GM23338 (cell line): ENCODE measurements around the gene NR5A2. TPM values are rescaled to one million over a fixed set of nuclear protein-coding genes. Genes with fewer than 3 reads are reported as not detected.

Source experiments
- ATAC-seq: fragments of 200-7000 bp; cut with Tn5 transposase; 3 replicates; pipeline ENCODE4 v1.9.1; 2020
- DNase-seq: peaks from one replicate; pipeline ENCODE4 v3.0.0-alpha.2; 2015; ENCODE audit warnings: low spot score
- H2AFZ ChIP-seq: fragments of 200-600 bp; sonication (generic); 2 replicates; pipeline ENCODE4 v1.8.0; 2016; ENCODE audit warnings: antibody characterized with exemption, mild to moderate bottlenecking, moderate library complexity
- H3F3A ChIP-seq: fragments of 200-600 bp; sonication (generic); replicated peaks from 2 replicates; pipeline ENCODE4 v1.8.0; 2017; ENCODE audit warnings: antibody characterized with exemption, mixed run types, low read depth
- H3K27ac ChIP-seq: fragments of 200-600 bp; sonication (generic); 2 replicates; pipeline ENCODE4 v1.6.1; 2016; ENCODE audit warnings: low read depth
- H3K27me3 ChIP-seq: fragments of 200-600 bp; sonication (generic); 2 replicates; pipeline ENCODE4 v1.8.0; 2016; ENCODE audit warnings: mild to moderate bottlenecking, mixed run types, moderate library complexity; ENCODE audit not compliant: insufficient read depth
- H3K36me3 ChIP-seq: fragments of 200-600 bp; sonication (generic); 2 replicates; pipeline ENCODE4 v1.8.0; 2016; ENCODE audit warnings: mild to moderate bottlenecking; ENCODE audit not compliant: insufficient read depth
- H3K4me1 ChIP-seq: fragments of 200-600 bp; sonication (generic); 2 replicates; pipeline ENCODE4 v1.8.0; 2016; ENCODE audit warnings: mild to moderate bottlenecking, moderate library complexity; ENCODE audit not compliant: insufficient read depth
- H3K4me2 ChIP-seq: fragments of 200-600 bp; sonication (generic); 2 replicates; pipeline ENCODE4 v1.7.1; 2017; ENCODE audit warnings: mixed run types
- H3K4me3 ChIP-seq: fragments of 200-600 bp; sonication (generic); 2 replicates; pipeline ENCODE4 v1.6.1; 2016; ENCODE audit warnings: mixed run types
- H3K79me2 ChIP-seq: fragments of 200-600 bp; sonication (generic); replicated peaks from 2 replicates; pipeline ENCODE4 v1.8.0; 2017; ENCODE audit warnings: mild to moderate bottlenecking; ENCODE audit not compliant: insufficient read depth
- H3K9me2 ChIP-seq: fragments of 200-600 bp; sonication (generic); 2 replicates; pipeline ENCODE4 v1.8.0; 2017; ENCODE audit not compliant: insufficient read depth
- H4K20me1 ChIP-seq: fragments of 200-600 bp; sonication (generic); replicated peaks from 2 replicates; pipeline ENCODE4 v1.8.0; 2017; ENCODE audit warnings: mild to moderate bottlenecking; ENCODE audit not compliant: insufficient read depth
- H3K27ac Mint-ChIP-seq: 2 replicates; pipeline ENCODE4 v1.8.0; 2020; ENCODE audit warnings: inconsistent platforms, mild to moderate bottlenecking, moderate library complexity, mixed read lengths
- H3K27me3 Mint-ChIP-seq: 3 replicates; pipeline ENCODE4 v1.8.0; 2022; ENCODE audit warnings: low read depth, mild to moderate bottlenecking, moderate library complexity, mixed read lengths, inconsistent platforms; ENCODE audit not compliant: insufficient read depth, poor library complexity
- H3K36me3 Mint-ChIP-seq: 3 replicates; pipeline ENCODE4 v1.8.0; 2021; ENCODE audit warnings: low read depth, mild to moderate bottlenecking, inconsistent platforms, moderate library complexity, mixed read lengths
- H3K4me1 Mint-ChIP-seq: 3 replicates; pipeline ENCODE4 v1.8.0; 2020; ENCODE audit warnings: mild to moderate bottlenecking, inconsistent platforms, mixed read lengths
- H3K4me3 Mint-ChIP-seq: 3 replicates; pipeline ENCODE4 v1.8.0; 2021; ENCODE audit warnings: moderate library complexity, mild to moderate bottlenecking, inconsistent platforms, mixed read lengths
- H3K9me3 Mint-ChIP-seq: 3 replicates; pipeline ENCODE4 v1.8.0; 2020; ENCODE audit warnings: moderate library complexity, mild to moderate bottlenecking, inconsistent platforms, mixed read lengths
- CREB1 ChIP-seq: fragments of 250-450 bp; sonication (Bioruptor Pico); IDR thresholded peaks from 2 replicates; pipeline ENCODE4 v1.5.0; 2020; ENCODE audit warnings: low read depth, mild to moderate bottlenecking, moderate library complexity
- EZH2 ChIP-seq: fragments of 200-600 bp; sonication (generic); IDR thresholded peaks from one replicate; pipeline ENCODE4 v1.8.0; 2017; ENCODE audit warnings: antibody characterized with exemption, mild to moderate bottlenecking, low read depth; ENCODE audit not compliant: unreplicated experiment
- EZH2phosphoT487 ChIP-seq: fragments of 200-600 bp; sonication (generic); IDR thresholded peaks from one replicate; pipeline ENCODE4 v1.8.1; 2018; ENCODE audit warnings: antibody characterized with exemption; ENCODE audit not compliant: unreplicated experiment
- JUNB ChIP-seq: IDR thresholded peaks from one replicate; pipeline ENCODE4 v1.6.1; 2016; ENCODE audit warnings: antibody characterized with exemption; ENCODE audit not compliant: unreplicated experiment
- NANOG ChIP-seq: IDR thresholded peaks from 2 replicates; pipeline ENCODE4 v1.6.1; 2016; ENCODE audit warnings: antibody characterized with exemption, borderline replicate concordance
- POLR2AphosphoS5 ChIP-seq: IDR thresholded peaks from 2 replicates; pipeline ENCODE4 v1.6.1; 2016; ENCODE audit warnings: antibody characterized with exemption, low read depth
- STAT1 ChIP-seq: IDR thresholded peaks from one replicate; pipeline ENCODE4 v1.6.1; 2016; ENCODE audit warnings: antibody characterized with exemption; ENCODE audit not compliant: unreplicated experiment
- ZNF114 ChIP-seq: fragments of 250-450 bp; sonication (Bioruptor Pico); IDR thresholded peaks from 2 replicates; pipeline ENCODE4 v1.5.0; 2020; ENCODE audit warnings: mild to moderate bottlenecking, moderate library complexity
- ZNF331 ChIP-seq: fragments of 250-450 bp; sonication (Bioruptor Pico); IDR thresholded peaks from 2 replicates; pipeline ENCODE4 v1.5.0; 2020; ENCODE audit warnings: low read depth, mild to moderate bottlenecking, moderate library complexity
- polyA plus RNA-seq: library from polyadenylated mRNA; unstranded; fragments of >200 nt; fragmentation: Nextera tagmentation; extraction: Ambion mirVana; gene quantifications from 2 replicates; pipeline ENCODE4 v1.2.1, GENCODE V29; 2016
- total RNA-seq: library from RNA; depleted of rRNA; stranded (reverse); fragments of >200 nt; shearing (Covaris generic); gene quantifications from 2 replicates; pipeline ENCODE4 v1.2.3, GENCODE V29; 2014
- TF ChIP-seq, protein P1 (sequence below): IDR thresholded peaks from one replicate; pipeline ENCODE4 v1.6.1; 2018; ENCODE audit warnings: antibody characterized with exemption; ENCODE audit not compliant: unreplicated experiment
- TF ChIP-seq, protein P2 (sequence below): fragments of 250-450 bp; sonication (Bioruptor Pico); IDR thresholded peaks from 2 replicates; pipeline ENCODE4 v1.5.0; 2020; ENCODE audit warnings: mild to moderate bottlenecking, moderate library complexity
- TF ChIP-seq, protein P3 (sequence below): IDR thresholded peaks from 2 replicates; pipeline ENCODE4 v1.6.1; 2016; ENCODE audit warnings: antibody characterized with exemption
- TF ChIP-seq, protein P4 (sequence below), 2 experiments: fragments of 200-600 bp in 1 of 2; sonication (generic) in 1 of 2; conservative IDR thresholded peaks; 2 replicates each; pipeline versions ENCODE4 v1.5.1 to v1.6.1; 2016 to 2017; ENCODE audit warnings: antibody characterized with exemption in 2 of 2, low read depth in 2 of 2, mild to moderate bottlenecking in 2 of 2, moderate library complexity in 1 of 2

Gene NR5A2
- total and polyA plus RNA-seq, 2 experiments from 2014 or later, result 4.4 to 13.1 TPM

GRCh38 chr1:200161801-200162200 is 134.3 kb downstream of the NR5A2 start:
- no peak overlapping the region for H3K4me3 ChIP-seq
- Mint-ChIP-seq H3K4me1 (peaks cover 17% of the 10 kb centered on the region), H3K36me3 (no peaks in the 10 kb centered on the region), H3K27me3 (no peaks in the 10 kb centered on the region), H3K4me3 (no peak overlapping the region), H3K27ac (no peak overlapping the region), H3K9me3 (no peaks in the 10 kb centered on the region)
- TF ChIP-seq, protein P1, sequence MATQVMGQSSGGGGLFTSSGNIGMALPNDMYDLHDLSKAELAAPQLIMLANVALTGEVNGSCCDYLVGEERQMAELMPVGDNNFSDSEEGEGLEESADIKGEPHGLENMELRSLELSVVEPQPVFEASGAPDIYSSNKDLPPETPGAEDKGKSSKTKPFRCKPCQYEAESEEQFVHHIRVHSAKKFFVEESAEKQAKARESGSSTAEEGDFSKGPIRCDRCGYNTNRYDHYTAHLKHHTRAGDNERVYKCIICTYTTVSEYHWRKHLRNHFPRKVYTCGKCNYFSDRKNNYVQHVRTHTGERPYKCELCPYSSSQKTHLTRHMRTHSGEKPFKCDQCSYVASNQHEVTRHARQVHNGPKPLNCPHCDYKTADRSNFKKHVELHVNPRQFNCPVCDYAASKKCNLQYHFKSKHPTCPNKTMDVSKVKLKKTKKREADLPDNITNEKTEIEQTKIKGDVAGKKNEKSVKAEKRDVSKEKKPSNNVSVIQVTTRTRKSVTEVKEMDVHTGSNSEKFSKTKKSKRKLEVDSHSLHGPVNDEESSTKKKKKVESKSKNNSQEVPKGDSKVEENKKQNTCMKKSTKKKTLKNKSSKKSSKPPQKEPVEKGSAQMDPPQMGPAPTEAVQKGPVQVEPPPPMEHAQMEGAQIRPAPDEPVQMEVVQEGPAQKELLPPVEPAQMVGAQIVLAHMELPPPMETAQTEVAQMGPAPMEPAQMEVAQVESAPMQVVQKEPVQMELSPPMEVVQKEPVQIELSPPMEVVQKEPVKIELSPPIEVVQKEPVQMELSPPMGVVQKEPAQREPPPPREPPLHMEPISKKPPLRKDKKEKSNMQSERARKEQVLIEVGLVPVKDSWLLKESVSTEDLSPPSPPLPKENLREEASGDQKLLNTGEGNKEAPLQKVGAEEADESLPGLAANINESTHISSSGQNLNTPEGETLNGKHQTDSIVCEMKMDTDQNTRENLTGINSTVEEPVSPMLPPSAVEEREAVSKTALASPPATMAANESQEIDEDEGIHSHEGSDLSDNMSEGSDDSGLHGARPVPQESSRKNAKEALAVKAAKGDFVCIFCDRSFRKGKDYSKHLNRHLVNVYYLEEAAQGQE, result no peak
- TF ChIP-seq EZH2phosphoT487, result no peak
- no peak for TF ChIP-seq CREB1 (CRISPR knock-in tag)
- TF ChIP-seq JUNB, result no peak
- TF ChIP-seq ZNF331 (CRISPR knock-in tag), result no peak
- no peak for TF ChIP-seq POLR2AphosphoS5
- TF ChIP-seq, protein P2, sequence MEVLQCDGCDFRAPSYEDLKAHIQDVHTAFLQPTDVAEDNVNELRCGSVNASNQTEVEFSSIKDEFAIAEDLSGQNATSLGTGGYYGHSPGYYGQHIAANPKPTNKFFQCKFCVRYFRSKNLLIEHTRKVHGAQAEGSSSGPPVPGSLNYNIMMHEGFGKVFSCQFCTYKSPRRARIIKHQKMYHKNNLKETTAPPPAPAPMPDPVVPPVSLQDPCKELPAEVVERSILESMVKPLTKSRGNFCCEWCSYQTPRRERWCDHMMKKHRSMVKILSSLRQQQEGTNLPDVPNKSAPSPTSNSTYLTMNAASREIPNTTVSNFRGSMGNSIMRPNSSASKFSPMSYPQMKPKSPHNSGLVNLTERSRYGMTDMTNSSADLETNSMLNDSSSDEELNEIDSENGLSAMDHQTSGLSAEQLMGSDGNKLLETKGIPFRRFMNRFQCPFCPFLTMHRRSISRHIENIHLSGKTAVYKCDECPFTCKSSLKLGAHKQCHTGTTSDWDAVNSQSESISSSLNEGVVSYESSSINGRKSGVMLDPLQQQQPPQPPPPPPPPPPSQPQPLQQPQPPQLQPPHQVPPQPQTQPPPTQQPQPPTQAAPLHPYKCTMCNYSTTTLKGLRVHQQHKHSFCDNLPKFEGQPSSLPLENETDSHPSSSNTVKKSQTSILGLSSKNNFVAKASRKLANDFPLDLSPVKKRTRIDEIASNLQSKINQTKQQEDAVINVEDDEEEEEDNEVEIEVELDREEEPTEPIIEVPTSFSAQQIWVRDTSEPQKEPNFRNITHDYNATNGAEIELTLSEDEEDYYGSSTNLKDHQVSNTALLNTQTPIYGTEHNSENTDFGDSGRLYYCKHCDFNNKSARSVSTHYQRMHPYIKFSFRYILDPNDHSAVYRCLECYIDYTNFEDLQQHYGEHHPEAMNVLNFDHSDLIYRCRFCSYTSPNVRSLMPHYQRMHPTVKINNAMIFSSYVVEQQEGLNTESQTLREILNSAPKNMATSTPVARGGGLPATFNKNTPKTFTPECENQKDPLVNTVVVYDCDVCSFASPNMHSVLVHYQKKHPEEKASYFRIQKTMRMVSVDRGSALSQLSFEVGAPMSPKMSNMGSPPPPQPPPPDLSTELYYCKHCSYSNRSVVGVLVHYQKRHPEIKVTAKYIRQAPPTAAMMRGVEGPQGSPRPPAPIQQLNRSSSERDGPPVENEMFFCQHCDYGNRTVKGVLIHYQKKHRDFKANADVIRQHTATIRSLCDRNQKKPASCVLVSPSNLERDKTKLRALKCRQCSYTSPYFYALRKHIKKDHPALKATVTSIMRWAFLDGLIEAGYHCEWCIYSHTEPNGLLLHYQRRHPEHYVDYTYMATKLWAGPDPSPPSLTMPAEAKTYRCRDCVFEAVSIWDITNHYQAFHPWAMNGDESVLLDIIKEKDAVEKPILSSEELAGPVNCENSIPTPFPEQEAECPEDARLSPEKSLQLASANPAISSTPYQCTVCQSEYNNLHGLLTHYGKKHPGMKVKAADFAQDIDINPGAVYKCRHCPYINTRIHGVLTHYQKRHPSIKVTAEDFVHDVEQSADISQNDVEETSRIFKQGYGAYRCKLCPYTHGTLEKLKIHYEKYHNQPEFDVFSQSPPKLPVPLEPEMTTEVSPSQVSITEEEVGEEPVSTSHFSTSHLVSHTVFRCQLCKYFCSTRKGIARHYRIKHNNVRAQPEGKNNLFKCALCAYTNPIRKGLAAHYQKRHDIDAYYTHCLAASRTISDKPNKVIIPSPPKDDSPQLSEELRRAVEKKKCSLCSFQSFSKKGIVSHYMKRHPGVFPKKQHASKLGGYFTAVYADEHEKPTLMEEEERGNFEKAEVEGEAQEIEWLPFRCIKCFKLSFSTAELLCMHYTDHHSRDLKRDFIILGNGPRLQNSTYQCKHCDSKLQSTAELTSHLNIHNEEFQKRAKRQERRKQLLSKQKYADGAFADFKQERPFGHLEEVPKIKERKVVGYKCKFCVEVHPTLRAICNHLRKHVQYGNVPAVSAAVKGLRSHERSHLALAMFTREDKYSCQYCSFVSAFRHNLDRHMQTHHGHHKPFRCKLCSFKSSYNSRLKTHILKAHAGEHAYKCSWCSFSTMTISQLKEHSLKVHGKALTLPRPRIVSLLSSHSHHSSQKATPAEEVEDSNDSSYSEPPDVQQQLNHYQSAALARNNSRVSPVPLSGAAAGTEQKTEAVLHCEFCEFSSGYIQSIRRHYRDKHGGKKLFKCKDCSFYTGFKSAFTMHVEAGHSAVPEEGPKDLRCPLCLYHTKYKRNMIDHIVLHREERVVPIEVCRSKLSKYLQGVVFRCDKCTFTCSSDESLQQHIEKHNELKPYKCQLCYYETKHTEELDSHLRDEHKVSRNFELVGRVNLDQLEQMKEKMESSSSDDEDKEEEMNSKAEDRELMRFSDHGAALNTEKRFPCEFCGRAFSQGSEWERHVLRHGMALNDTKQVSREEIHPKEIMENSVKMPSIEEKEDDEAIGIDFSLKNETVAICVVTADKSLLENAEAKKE (CRISPR knock-in tag), result no peak
- TF ChIP-seq, protein P3, sequence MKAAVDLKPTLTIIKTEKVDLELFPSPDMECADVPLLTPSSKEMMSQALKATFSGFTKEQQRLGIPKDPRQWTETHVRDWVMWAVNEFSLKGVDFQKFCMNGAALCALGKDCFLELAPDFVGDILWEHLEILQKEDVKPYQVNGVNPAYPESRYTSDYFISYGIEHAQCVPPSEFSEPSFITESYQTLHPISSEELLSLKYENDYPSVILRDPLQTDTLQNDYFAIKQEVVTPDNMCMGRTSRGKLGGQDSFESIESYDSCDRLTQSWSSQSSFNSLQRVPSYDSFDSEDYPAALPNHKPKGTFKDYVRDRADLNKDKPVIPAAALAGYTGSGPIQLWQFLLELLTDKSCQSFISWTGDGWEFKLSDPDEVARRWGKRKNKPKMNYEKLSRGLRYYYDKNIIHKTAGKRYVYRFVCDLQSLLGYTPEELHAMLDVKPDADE, result no peak
- TF ChIP-seq NANOG, result no peak
- TF ChIP-seq EZH2, result no peak
- TF ChIP-seq, protein P4, sequence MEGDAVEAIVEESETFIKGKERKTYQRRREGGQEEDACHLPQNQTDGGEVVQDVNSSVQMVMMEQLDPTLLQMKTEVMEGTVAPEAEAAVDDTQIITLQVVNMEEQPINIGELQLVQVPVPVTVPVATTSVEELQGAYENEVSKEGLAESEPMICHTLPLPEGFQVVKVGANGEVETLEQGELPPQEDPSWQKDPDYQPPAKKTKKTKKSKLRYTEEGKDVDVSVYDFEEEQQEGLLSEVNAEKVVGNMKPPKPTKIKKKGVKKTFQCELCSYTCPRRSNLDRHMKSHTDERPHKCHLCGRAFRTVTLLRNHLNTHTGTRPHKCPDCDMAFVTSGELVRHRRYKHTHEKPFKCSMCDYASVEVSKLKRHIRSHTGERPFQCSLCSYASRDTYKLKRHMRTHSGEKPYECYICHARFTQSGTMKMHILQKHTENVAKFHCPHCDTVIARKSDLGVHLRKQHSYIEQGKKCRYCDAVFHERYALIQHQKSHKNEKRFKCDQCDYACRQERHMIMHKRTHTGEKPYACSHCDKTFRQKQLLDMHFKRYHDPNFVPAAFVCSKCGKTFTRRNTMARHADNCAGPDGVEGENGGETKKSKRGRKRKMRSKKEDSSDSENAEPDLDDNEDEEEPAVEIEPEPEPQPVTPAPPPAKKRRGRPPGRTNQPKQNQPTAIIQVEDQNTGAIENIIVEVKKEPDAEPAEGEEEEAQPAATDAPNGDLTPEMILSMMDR (conservative IDR thresholded peaks at IDR 0.05; ENCODE audit: low read depth in 2 of 2), result no peak
- TF ChIP-seq STAT1, result no peak
- TF ChIP-seq ZNF114 (CRISPR knock-in tag), result no peak
- H3K36me3 ChIP-seq, result no peaks in the 10 kb centered on the region
- H3K9me2 ChIP-seq, result no peaks in the 10 kb centered on the region
- peaks cover 3% of the 10 kb centered on the region; the same call in 1 of the 2 replicates for H3K4me1 ChIP-seq
- H4K20me1 ChIP-seq, result 0 out of 2 replicates have a peak, but pooled peaks cover 2% of the 10 kb centered on the region
- DNase-seq, result no peak
- no peak overlapping the region for H3K27ac ChIP-seq
- H2AFZ ChIP-seq, result no peak overlapping the region
- no peak for ATAC-seq
- no peaks in the 10 kb centered on the region for H3K79me2 ChIP-seq
- H3K27me3 ChIP-seq, result no peaks in the 10 kb centered on the region
- H3F3A ChIP-seq, result no peaks in the 10 kb centered on the region
- no peak overlapping the region for H3K4me2 ChIP-seq
